Regular cardiac myocyte (primary cell): ENCODE measurements around the gene IL31RA. TPM values are rescaled to one million over a fixed set of nuclear protein-coding genes. Genes with fewer than 3 reads are reported as not detected.

Experiments
- total RNA-seq: library from RNA; depleted of rRNA; stranded (reverse); fragments of >200 nt; gene quantifications from 2 replicates; pipeline ENCODE4 v1.2.3, GENCODE V29; 2014

The IL31RA gene
- under 0.01 and 0.19 TPM in 2 replicates for total RNA-seq

DNA sequence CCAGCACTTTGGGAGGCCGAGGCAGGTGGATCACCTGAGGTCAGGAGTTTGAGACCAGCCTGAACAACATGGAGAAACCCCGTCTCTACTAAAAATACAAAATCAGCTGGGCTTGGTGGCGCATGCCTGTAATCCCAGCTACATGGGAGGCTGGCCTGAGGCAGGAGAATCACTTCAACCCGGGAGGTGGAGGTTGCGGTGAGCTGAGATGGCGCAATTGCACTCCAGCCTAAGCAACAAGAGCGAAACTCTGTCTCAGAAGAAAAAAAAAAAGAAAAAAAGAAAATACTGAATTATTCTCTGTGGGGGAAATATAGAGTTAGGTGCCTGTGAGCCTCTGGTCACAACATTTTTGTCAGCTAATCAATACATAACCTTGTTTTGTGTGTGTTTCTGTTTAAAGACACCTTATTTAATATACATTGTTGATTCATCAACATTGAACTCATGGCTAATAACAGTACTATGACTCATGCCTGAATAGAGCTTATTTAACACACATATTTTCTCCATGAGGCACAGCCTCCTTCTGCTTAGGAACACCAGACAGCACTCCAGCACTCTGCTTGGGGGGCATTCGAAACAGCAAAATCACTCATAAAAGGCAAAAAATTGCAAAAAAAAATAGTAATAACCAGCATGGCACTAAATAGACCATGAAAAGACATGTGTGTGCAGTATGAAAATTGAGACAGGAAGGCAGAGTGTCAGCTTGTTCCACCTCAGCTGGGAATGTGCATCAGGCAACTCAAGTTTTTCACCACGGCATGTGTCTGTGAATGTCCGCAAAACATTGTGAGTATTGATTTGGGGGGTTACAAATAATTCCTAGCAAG is at the start of gene IL31RA:
IL31RA (plus strand) TSS at position 519 of the 836 bp plus-strand sequence; CDS start at position 733, 214 bp downstream.

Other genes starting within 250 kb of the IL31RA start
- 28.8 and 31.0 TPM in 2 replicates for gene SLC38A9, start 139.0 kb upstream of the IL31RA start, total RNA-seq
- gene DDX4, start 113.3 kb upstream of the IL31RA start, total RNA-seq = 0.28 TPM in 1 of 2 replicates, not detected in the other
- gene IL6ST, start 143.6 kb downstream of the IL31RA start, total RNA-seq = 638 and 849 TPM in 2 replicates